Stomach (tissue), 9 donors: ENCODE measurements around the gene GSG1L. TPM values are rescaled to one million over a fixed set of nuclear protein-coding genes. Genes with fewer than 3 reads are reported as not detected.
A peak's percentile ranks its signal among the peaks of the same experiment; 100 is the strongest.

Experiments
- DNase-seq, 2 donors: peaks; one replicate each; pipeline versions ENCODE4 v3.0.0 to v3.0.0-alpha.2; 2013 to 2019
- H3K27ac ChIP-seq, 5 donors: fragments of 200-600 bp in 4 of 5; sonication (generic) in 4 of 5; one replicate each; pipeline ENCODE4 v1.5.1; 2013 to 2019; ENCODE audit warnings: mild to moderate bottlenecking in 1 of 5, moderate library complexity in 1 of 5
- H3K27me3 ChIP-seq, 3 donors: fragments of 200-600 bp; sonication (generic); one replicate each; pipeline ENCODE4 v1.5.1; 2017 to 2019; ENCODE audit warnings: mixed run types in 1 of 3
- H3K36me3 ChIP-seq, 4 donors: fragments of 200-600 bp; sonication (generic); 1 replicate in 3 of 4; 2 replicates in 1 of 4; pipeline ENCODE4 v1.5.1; 2016 to 2019
- H3K4me1 ChIP-seq, 4 donors: fragments of 200-600 bp; sonication (generic); one replicate each; pipeline ENCODE4 v1.5.1; 2016 to 2019
- H3K4me3 ChIP-seq, 4 donors: fragments of 200-600 bp; sonication (generic) in 3 of 4; one replicate each; pipeline ENCODE4 v1.5.1; 2016 to 2019; ENCODE audit warnings: mild to moderate bottlenecking in 1 of 4
- H3K9me3 ChIP-seq, 4 donors: fragments of 200-600 bp; sonication (generic); one replicate each; pipeline ENCODE4 v1.5.1; 2016 to 2019
- EP300 ChIP-seq: sonication (generic); formaldehyde crosslinking; IDR thresholded peaks from one replicate; pipeline ENCODE4 v1.6.1; 2017; ENCODE audit warnings: antibody characterized with exemption
- POLR2A ChIP-seq, 4 donors: fragments of 450-650 bp; IDR thresholded peaks; one replicate each; pipeline ENCODE4 v1.6.1; 2016; ENCODE audit warnings: antibody characterized with exemption in 4 of 4, control low read depth in 2 of 4, mild to moderate bottlenecking in 1 of 4, moderate library complexity in 1 of 4
- POLR2AphosphoS5 ChIP-seq, 3 donors: sonication (generic); formaldehyde crosslinking; IDR thresholded peaks; one replicate each; pipeline ENCODE4 v1.6.1; 2016; ENCODE audit warnings: antibody characterized with exemption in 3 of 3
- WGBS, 5 donors: extraction: QIAGEN DNeasy Blood & Tissue Kit in 3 of 5; methylation state at CpG; one replicate each; pipeline versions ENCODE4 v1.1.5 to v1.1.7; 2013 to 2018; 5-methylcytosine and 5-hydroxymethylcytosine counted together
- intact Hi-C: fragments of 100-400 bp; cut with DNase I; formaldehyde crosslinking; loops from one replicate; pipeline ENCODE4 v1.15.1; 2023; ENCODE audit warnings: low total_unique reads
- polyA plus RNA-seq, 3 donors: library from polyadenylated mRNA; stranded (reverse); fragments of 200-250 nt; gene quantifications; one replicate each; pipeline ENCODE4 v1.2.3, GENCODE V29; 2013
- total RNA-seq, 5 donors: library from RNA; depleted of rRNA; stranded (reverse); fragments of >200 nt; gene quantifications; one replicate each; pipeline versions ENCODE4 v1.1.0 to v1.2.3, GENCODE V29; 2014 to 2016
- TF ChIP-seq, protein P1 (sequence below), 7 experiments: fragments of 450-650 bp in 4 of 7; fragments of 200-600 bp in 3 of 7; sonication (generic) in 3 of 7; IDR thresholded peaks; one replicate each; pipeline ENCODE4 v1.5.1; 2016 to 2019; ENCODE audit warnings: antibody characterized with exemption in 7 of 7, control low read depth in 2 of 7, mild to moderate bottlenecking in 1 of 7
- donor health status: healthy with polysubstance abuse.
- donor health status: Bipolar disorder and iron deficiency.
- donor health status: healthy.

Gene GSG1L
- total and polyA plus RNA-seq, 8 donors: 0.06 TPM; not detected in 7

DNA sequence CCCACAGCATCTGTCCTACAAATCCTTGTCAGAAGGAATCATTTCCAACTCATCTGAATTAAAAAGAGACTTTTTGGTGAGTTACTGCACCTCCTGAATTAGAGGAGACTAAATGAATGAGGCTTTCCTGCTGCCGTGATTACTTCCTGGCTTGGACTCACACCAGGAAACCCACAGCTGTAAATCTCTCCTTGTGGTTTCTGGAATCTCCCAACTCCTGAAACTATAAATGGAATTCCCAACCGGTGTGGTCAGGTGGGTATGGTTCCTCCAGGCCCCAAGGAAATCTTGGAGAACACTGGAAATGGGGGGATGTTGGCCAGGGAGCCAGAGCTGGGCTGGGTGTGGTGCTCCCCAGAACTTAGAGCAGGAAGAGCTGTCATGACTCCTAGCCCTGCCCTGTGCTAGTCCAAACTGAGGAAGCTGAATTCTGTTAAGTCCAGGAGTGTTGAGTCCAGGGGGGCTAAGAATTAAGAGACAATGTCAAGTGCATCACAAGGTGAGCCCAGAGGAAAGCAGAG, 216.4 kb downstream of the GSG1L start:
- Histone ChIP-seq H3K4me1 (no peaks in the 10 kb centered on the region), H3K27ac (no peak overlapping the region), H3K9me3 (peaks cover 0 to 6% (median 0%) of the 10 kb centered on the region in 4 donors), H3K36me3 (no peaks in the 10 kb centered on the region), H3K27me3 (peaks cover 0 to 32% (median 0%) of the 10 kb centered on the region in 3 donors), H3K4me3 (no peak overlapping the region)
- TF ChIP-seq, protein P1, sequence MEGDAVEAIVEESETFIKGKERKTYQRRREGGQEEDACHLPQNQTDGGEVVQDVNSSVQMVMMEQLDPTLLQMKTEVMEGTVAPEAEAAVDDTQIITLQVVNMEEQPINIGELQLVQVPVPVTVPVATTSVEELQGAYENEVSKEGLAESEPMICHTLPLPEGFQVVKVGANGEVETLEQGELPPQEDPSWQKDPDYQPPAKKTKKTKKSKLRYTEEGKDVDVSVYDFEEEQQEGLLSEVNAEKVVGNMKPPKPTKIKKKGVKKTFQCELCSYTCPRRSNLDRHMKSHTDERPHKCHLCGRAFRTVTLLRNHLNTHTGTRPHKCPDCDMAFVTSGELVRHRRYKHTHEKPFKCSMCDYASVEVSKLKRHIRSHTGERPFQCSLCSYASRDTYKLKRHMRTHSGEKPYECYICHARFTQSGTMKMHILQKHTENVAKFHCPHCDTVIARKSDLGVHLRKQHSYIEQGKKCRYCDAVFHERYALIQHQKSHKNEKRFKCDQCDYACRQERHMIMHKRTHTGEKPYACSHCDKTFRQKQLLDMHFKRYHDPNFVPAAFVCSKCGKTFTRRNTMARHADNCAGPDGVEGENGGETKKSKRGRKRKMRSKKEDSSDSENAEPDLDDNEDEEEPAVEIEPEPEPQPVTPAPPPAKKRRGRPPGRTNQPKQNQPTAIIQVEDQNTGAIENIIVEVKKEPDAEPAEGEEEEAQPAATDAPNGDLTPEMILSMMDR (IDR thresholded peaks at IDR 0.05): no peak
- no peak for TF ChIP-seq POLR2AphosphoS5 (IDR thresholded peaks at IDR 0.05)
- TF ChIP-seq POLR2A (IDR thresholded peaks at IDR 0.05): no peak
- TF ChIP-seq EP300: no peak
- 3 to 14% (median 5%) methylated on average over 2 of the region's 2 CpGs for WGBS, 5 donors
- intact Hi-C loops: no loop called here
- peak; percentile 13 to 16 for DNase-seq

DNA sequence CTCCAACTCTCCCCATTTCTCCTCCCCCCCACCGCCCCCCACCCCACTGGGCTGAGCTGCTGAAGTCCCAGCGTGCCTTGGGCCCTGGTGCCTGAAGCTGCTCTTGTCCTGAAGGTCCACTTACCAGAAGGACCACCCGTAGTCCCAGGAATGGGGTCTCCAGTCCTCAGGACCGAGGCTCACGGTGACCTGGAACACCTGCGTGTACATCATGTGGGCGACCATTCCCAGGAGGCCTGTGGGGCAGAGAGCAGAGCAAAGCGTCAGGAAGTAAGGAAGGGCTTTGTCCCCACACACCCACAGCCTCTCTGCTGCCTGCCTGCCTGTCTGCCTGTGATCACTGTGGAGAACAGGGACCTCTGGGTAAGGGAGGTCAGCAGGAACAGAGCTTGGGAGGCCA, 218.7 kb downstream of the GSG1L start:
- peaks cover 0 to 26% (median 0%) of the 10 kb centered on the region in 3 donors for H3K27me3 ChIP-seq
- DNase-seq: peak in 1 of 2 donors; percentile 13

DNA sequence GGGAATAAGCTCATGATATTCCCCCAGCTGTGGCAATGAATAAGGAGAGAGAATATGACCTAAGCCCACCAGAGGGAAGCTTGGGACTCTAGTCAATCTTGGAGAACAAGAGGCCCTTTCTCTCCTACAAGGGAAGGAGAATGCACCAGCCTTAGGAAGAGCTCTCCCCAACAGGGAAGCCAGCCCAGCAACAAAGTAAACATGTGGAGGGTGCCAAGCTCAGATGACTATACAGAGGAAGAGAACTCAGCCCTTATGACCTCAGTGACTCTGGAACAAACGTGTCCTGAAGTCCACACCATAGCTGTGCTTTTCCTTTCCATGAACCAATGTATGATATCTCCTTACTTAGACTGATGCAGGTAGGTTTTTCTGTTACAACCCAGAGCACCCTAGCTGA, 219.7 kb downstream of the GSG1L start:
- WGBS, 5 donors: 0 to 19% (median 8%) methylated on average over 1 of the region's 1 CpG
- Histone ChIP-seq H3K27me3 (peaks cover 0 to 27% (median 0%) of the 10 kb centered on the region in 3 donors), H3K4me3 (no peak overlapping the region), H3K36me3 (no peaks in the 10 kb centered on the region), H3K9me3 (peaks cover 0 to 6% (median 0%) of the 10 kb centered on the region in 4 donors), H3K4me1 (no peaks in the 10 kb centered on the region), H3K27ac (no peak overlapping the region)
- DNase-seq: no peak
- intact Hi-C loops: no loop called here
- TF ChIP-seq EP300 (no peak), POLR2A (IDR thresholded peaks at IDR 0.05) (no peak), POLR2AphosphoS5 (IDR thresholded peaks at IDR 0.05) (no peak)
- TF ChIP-seq, protein P1 (IDR thresholded peaks at IDR 0.05): no peak

More for the DNA sequence above, 218.7 kb downstream of the GSG1L start:
- TF ChIP-seq EP300: no peak
- TF ChIP-seq POLR2AphosphoS5 (IDR thresholded peaks at IDR 0.05): no peak
- no peak for TF ChIP-seq POLR2A (IDR thresholded peaks at IDR 0.05)
- Histone ChIP-seq H3K4me1 (no peaks in the 10 kb centered on the region), H3K27ac (no peak overlapping the region), H3K9me3 (peaks cover 0 to 6% (median 0%) of the 10 kb centered on the region in 4 donors), H3K4me3 (no peak overlapping the region), H3K36me3 (no peaks in the 10 kb centered on the region)
- WGBS, 5 donors: 78 to 87% (median 83%) methylated on average over 8 of the region's 8 CpGs
- intact Hi-C loops: no loop called here

DNA sequence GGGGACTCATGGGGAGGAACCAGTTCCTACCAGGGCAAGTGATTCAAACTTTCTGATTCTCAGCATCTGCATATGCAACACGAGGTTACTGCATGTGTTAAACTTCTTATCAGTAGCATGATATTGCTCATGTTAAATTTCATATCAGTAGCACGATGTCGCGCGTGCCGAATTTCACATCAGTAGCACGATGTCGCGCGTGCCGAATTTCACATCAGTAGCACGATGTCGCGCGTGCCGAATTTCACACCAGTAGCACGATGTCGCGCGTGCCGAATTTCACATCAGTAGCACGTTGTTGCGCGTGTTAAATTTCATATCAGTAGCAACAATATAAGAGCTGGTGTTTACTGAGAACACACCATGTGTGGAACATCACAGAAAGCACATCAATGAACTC, 221.6 kb downstream of the GSG1L start:
- H3K27ac ChIP-seq: no peak overlapping the region
- TF ChIP-seq POLR2AphosphoS5 (IDR thresholded peaks at IDR 0.05) (no peak), EP300 (no peak), POLR2A (IDR thresholded peaks at IDR 0.05) (no peak)
- TF ChIP-seq, protein P1 (IDR thresholded peaks at IDR 0.05): no peak
- H3K4me3 ChIP-seq: no peak overlapping the region
- WGBS, 5 donors: 84 to 90% (median 85%) methylated on average over 24 of the region's 24 CpGs
- no peaks in the 10 kb centered on the region for H3K36me3 ChIP-seq
- intact Hi-C loops: no loop called here
- peaks cover 0 to 6% (median 4%) of the 10 kb centered on the region in 4 donors for H3K9me3 ChIP-seq
- DNase-seq: no peak
- no peaks in the 10 kb centered on the region for H3K4me1 ChIP-seq
- H3K27me3 ChIP-seq: peaks cover 0 to 30% (median 0%) of the 10 kb centered on the region in 3 donors
